ENCODE data around the gene DGUOK.
"Not testable (repeated sequence)": the region's sequence is repeated elsewhere in the genome, so short reads cannot be mapped to it uniquely, and the experiment has no call there.

The DGUOK gene

DNA sequence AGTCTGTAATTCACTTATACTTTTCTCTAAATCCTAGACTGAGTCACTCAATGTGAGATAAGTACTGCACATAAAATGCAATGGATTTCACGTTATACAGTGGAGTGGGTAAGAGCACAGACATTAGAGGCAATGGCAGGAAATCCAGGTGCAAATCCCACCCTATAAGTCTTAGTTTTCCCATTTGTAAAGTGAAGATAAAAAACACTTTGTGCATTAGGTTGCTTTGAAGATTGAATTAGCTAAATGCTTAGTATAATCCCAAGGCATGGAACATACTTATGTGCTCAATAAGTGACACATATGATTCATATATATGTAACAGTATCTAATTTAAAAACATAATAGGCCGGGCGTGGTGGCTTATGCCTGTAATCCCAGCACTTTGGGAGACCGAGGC lies 23.4 kb upstream of the DGUOK start:
- TF ChIP-seq, protein P1, sequence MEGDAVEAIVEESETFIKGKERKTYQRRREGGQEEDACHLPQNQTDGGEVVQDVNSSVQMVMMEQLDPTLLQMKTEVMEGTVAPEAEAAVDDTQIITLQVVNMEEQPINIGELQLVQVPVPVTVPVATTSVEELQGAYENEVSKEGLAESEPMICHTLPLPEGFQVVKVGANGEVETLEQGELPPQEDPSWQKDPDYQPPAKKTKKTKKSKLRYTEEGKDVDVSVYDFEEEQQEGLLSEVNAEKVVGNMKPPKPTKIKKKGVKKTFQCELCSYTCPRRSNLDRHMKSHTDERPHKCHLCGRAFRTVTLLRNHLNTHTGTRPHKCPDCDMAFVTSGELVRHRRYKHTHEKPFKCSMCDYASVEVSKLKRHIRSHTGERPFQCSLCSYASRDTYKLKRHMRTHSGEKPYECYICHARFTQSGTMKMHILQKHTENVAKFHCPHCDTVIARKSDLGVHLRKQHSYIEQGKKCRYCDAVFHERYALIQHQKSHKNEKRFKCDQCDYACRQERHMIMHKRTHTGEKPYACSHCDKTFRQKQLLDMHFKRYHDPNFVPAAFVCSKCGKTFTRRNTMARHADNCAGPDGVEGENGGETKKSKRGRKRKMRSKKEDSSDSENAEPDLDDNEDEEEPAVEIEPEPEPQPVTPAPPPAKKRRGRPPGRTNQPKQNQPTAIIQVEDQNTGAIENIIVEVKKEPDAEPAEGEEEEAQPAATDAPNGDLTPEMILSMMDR (conservative IDR thresholded peaks at IDR 0.05): no peak
- TF ChIP-seq ZFX (IDR thresholded peaks at IDR 0.05): no peak
- H3K27ac ChIP-seq: no peak overlapping the region

DNA sequence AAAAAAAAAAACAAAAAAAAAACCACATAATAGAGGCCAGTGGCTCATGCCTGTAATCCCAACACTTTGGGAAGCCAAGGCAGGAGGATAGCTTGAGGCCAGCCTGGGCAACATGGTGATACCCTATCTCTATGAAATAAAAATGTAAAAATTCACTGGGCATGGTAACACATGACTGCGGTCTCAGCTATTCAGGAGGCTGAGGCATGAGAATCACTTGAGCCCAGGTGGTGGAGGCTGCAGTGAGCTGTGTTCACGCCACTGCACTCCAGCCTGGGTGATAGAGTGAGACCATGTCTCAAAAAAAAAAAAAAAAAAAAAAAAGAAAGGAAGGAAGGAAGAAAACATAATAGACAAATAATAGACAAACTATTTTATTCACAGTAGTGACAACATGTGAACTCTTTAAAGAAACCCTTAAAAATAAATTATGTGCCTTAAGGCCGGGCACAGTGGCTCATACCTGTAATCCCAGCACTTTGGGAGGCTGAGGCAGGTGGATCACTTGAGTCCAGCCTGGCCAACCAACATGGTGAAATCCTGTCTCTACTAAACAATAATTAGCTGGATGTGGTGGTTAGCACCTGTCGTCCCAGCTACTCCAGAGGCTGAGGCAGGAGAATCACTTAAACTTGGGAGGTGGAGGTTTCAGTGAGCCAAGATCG lies 22.6 kb upstream of the DGUOK start:
- H3K27ac ChIP-seq: not testable (repeated sequence)

DNA sequence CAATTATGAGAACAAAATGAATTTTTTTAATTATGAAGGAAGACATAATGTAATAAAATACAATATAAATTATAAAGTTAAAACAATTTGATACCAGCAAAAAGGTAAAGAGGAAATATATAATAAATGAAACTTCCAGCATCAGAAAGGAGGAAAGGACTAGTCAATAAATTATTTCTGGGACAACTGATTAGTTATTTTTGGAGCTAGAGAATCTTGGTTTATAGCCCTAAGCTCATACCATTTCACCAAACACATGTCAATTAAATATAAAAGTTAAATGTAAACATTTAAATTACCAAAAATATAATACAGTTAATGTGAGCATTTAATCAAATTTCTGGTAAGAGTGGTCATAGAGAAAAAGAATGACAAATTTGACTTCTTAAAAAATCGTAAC lies 21.7 kb upstream of the DGUOK start:
- TF ChIP-seq ZFX (IDR thresholded peaks at IDR 0.05): no peak
- TF ChIP-seq, protein P1 (conservative IDR thresholded peaks at IDR 0.05): no peak
- H3K27ac ChIP-seq: no peak overlapping the region

DNA sequence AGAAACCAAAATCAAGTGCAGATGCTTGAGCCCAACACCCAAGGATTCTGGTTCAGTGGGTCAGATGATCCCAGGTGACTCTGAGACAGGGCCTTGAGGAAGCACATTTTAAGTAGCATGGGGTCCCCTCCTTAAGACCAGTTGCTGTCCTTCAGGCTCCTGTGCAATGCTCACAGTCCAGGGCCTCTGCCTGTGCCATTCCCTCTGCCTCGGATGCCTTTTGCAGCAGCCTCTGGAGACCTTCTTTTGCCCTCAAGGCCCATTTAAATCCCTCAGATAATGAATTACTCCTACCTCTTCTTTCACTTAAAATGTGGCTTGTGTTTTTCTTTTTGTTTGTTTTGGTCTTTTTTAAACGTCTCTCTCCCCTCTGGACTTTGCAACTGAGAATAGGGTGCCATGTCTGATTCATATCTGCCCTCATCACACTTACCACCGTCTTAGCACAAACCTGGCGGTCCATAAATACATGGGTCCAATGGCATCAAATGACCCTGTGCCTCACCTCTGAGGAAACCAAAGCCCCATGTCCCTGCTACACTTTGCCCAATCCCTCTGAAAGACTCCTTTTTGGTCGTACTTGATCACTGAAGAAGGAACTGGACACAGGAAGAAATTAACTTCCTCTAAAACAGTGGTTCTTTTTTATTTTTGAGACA lies 19.7 kb upstream of the DGUOK start:
- H3K27ac ChIP-seq: no peak overlapping the region
- TF ChIP-seq, protein P1 (conservative IDR thresholded peaks at IDR 0.05): no peak
- no peak for TF ChIP-seq ZFX (IDR thresholded peaks at IDR 0.05)

DNA sequence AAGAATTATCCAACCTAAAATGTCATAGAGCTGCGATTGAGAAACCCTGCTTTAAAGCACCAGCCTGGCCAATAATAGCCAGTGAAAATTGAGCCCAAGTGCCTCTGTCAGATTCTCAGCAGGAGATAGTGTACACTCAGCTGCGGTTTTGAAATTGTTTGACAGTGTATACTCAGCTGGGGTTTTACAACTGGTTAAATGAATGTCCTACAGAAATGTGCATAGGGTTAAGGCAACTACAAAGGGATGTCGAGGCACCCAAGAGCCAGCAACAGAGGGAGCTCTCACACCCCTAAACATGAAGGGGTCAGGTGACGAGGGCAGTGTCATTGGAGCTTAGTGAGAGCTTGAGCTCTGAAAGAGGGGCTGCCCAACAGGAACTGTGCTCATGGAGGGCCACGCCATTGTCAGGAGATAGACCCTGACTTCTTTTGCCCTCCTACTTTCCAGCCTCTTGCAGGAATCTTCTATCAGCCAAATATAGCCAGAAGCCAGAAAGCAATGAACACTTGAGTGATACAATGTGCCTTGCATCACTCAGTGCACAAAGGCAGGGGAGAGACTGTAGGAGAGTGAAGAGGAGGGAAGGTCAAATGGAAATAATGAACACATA lies 18.7 kb upstream of the DGUOK start:
- TF ChIP-seq, protein P1 (conservative IDR thresholded peaks at IDR 0.05): no peak
- no peak for TF ChIP-seq ZFX (IDR thresholded peaks at IDR 0.05)
- H3K27ac ChIP-seq: no peak overlapping the region

DNA sequence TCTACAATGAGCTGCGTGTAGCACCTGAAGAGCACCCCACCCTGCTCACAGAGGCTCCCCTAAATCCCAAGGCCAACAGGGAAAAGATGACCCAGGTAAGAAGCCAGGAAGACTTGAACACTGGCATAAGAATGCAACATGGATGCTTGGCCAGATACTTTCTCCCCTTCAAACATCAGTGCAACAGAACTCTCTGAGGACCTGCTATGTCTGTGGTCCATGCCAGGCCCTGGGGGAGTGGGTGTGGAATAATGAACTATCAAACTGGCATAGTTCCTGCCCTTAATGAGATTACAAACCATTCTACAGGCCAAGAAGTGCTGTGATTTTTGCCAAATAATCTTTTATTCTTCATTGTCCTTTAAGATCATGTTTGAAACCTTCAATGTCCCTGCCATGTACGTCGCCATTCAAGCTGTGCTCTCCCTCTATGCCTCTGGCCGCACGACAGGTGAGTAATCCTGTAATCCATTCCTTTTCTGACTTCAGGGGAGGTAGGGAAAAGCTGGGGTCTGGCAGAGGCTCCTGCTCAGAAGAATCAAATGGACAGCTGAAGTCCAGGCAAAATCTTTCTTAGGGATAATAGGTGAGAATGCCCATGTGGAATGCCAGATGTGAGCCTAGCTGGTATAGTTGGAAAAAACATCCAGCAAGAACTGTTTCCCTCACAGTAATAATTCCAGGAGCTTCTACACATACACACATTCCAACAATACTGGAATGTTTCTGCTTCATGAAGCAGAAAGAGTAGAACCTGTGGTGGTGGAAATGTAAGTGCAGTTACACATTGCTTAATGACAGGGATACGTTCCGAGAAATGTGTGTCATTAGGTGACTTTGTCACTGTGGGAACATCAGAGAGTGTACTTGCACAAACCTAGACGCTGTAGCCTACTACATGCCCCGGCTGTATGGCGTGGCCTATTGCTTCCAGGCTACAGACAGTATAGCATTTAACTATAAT lies 17.7 kb upstream of the DGUOK start:
- H3K27ac ChIP-seq: no peak overlapping the region
- TF ChIP-seq, protein P1 (conservative IDR thresholded peaks at IDR 0.05): no peak

DNA sequence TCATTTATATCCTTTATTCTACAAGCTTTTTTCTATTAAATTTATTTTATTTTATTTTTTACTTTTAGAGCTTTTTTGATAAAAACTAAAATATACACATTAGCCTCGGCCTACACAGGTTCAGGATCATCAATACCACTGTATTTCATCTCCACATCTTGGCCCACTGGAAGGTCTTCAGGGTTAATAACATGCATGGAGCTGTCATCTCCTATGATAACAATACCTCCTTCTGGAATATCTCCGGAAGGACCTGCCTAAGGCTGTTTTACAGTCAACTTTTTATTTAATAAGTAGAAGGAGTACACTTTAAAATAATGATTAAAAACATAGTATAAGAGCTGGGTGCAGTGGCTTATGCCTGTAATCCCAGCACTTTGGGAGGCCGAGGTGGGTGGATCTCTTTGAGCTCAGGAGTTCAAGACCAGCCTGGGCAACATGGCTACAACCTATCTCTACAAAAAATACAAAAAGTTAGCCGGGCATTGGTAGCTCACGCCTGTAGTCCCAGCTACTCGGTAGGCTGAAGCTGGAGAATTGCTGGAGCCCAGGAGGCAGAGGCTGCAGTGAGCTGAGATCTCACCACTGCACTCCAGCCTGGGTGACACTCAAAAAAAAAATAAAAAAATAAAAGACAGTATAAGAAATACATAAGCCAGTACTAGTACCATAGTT lies 15.7 kb upstream of the DGUOK start:
- no peak overlapping the region for H3K27ac ChIP-seq
- TF ChIP-seq ZFX (IDR thresholded peaks at IDR 0.05): no peak
- TF ChIP-seq, protein P1 (conservative IDR thresholded peaks at IDR 0.05): no peak
